HUES64 (cell line): ENCODE data around the gene AFTPH.

Source experiments
- H3K27ac ChIP-seq: 2 replicates; pipeline ENCODE4 v1.7.0; 2013; ENCODE audit warnings: low read depth, low read length, inconsistent platforms
- H3K27me3 ChIP-seq: 2 replicates; pipeline ENCODE4 v1.6.1; 2013; ENCODE audit warnings: mild to moderate bottlenecking, low read length; ENCODE audit not compliant: insufficient read depth
- H3K36me3 ChIP-seq: 2 replicates; pipeline ENCODE4 v1.6.1; 2013; ENCODE audit warnings: mild to moderate bottlenecking, low read length; ENCODE audit not compliant: insufficient read depth
- H3K4me1 ChIP-seq: 2 replicates; pipeline ENCODE4 v1.6.1; 2013; ENCODE audit warnings: mild to moderate bottlenecking, low read length, moderate library complexity; ENCODE audit not compliant: insufficient read depth
- H3K4me3 ChIP-seq: 2 replicates; pipeline ENCODE4 v1.5.1; 2013; ENCODE audit warnings: mild to moderate bottlenecking, low read length, moderate library complexity
- H3K9ac ChIP-seq: 2 replicates; pipeline ENCODE4 v1.6.1; 2013; ENCODE audit warnings: mild to moderate bottlenecking, low read depth, low read length
- H3K9me3 ChIP-seq: 2 replicates; pipeline ENCODE4 v1.6.1; 2013; ENCODE audit warnings: low read depth, low read length; ENCODE audit not compliant: insufficient read depth
- WGBS: fragments of 150-250, 120-280 bp; methylation state at CpG from one replicate; pipeline ENCODE4 v1.1.7; 2013; ENCODE audit warnings: missing lambda C conversion rate; 5-methylcytosine and 5-hydroxymethylcytosine counted together

AFTPH gene

GRCh38 chr2:64606479-64607363, 82.6 kb downstream of the AFTPH start:
- H3K4me1 ChIP-seq: no peaks in the 10 kb centered on the region; the same call in 1 of the 2 replicates
- H3K9me3 ChIP-seq: 0 out of 2 replicates have a peak, but pooled peaks cover 4% of the 10 kb centered on the region
- WGBS: 56% methylated on average over 20 of the region's 21 CpGs
- no peaks in the 10 kb centered on the region for H3K36me3 ChIP-seq
- peaks cover 20% of the 10 kb centered on the region for H3K27me3 ChIP-seq
- H3K27ac ChIP-seq: no peak overlapping the region
- H3K9ac ChIP-seq: no peak overlapping the region
- peak overlapping the region; percentile 25; the same call in 1 of the 2 replicates for H3K4me3 ChIP-seq

GRCh38 chr2:64607381-64608304, 83.5 kb downstream of the AFTPH start:
- Histone ChIP-seq H3K9me3 (0 out of 2 replicates have a peak, but pooled peaks cover 4% of the 10 kb centered on the region), H3K4me3 (no peak overlapping the region), H3K4me1 (no peaks in the 10 kb centered on the region; the same call in 1 of the 2 replicates), H3K9ac (no peak overlapping the region), H3K27me3 (peaks cover 24% of the 10 kb centered on the region), H3K27ac (no peak overlapping the region), H3K36me3 (no peaks in the 10 kb centered on the region)
- WGBS: 90% methylated on average over 18 of the region's 18 CpGs

DNA sequence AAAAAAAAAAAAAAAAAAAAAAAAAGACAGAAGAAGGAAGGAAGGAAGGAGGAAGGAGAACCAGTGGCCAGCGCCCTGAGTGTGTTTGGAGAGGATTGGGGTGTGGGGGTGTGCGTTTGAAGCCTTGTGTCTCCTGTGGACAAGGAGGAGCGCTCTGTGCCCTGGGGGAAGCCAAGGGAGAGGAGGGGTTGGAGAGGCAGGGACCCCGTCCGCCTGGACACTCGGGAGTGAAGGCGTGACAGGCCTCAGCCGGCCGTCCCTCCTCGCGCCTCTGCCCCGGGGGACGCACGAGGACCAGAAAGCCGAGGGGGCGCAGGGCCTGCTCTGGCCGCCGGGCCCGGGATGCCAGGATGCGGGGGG, 84.7 kb downstream of the AFTPH start:
- Histone ChIP-seq H3K27ac (no peak overlapping the region), H3K4me3 (peak overlapping the region; percentile 65), H3K9ac (peak overlapping the region; percentile 40; the same call in 1 of the 2 replicates), H3K27me3 (peaks cover 24% of the 10 kb centered on the region), H3K36me3 (no peaks in the 10 kb centered on the region), H3K9me3 (0 out of 2 replicates have a peak, but pooled peaks cover 4% of the 10 kb centered on the region), H3K4me1 (no peaks in the 10 kb centered on the region; the same call in 1 of the 2 replicates)
- WGBS: 60% methylated on average over 20 of the region's 20 CpGs

- Histone ChIP-seq H3K9ac (peak overlapping the region; percentile 72), H3K4me1 (no peaks in the 10 kb centered on the region; the same call in 1 of the 2 replicates), H3K9me3 (0 out of 2 replicates have a peak, but pooled peaks cover under 1% of the 10 kb centered on the region), H3K4me3 (peak overlapping the region; percentile 65), H3K36me3 (no peaks in the 10 kb centered on the region), H3K27ac (no peak overlapping the region), H3K27me3 (peaks cover 24% of the 10 kb centered on the region)
- 48% methylated on average over 74 of the region's 74 CpGs for WGBS
Observed at GRCh38 chr2:64609227-64609941, 85.3 kb downstream of the AFTPH start.

- Histone ChIP-seq H3K4me1 (no peaks in the 10 kb centered on the region; the same call in 1 of the 2 replicates), H3K27ac (no peak overlapping the region), H3K9me3 (no peaks in the 10 kb centered on the region), H3K4me3 (peak overlapping the region; percentile 65), H3K9ac (peak overlapping the region; percentile 72), H3K27me3 (peaks cover 24% of the 10 kb centered on the region), H3K36me3 (no peaks in the 10 kb centered on the region)
- WGBS: 88% methylated on average over 3 of the region's 3 CpGs
Observed at GRCh38 chr2:64609942-64610281, 85.8 kb downstream of the AFTPH start.

DNA sequence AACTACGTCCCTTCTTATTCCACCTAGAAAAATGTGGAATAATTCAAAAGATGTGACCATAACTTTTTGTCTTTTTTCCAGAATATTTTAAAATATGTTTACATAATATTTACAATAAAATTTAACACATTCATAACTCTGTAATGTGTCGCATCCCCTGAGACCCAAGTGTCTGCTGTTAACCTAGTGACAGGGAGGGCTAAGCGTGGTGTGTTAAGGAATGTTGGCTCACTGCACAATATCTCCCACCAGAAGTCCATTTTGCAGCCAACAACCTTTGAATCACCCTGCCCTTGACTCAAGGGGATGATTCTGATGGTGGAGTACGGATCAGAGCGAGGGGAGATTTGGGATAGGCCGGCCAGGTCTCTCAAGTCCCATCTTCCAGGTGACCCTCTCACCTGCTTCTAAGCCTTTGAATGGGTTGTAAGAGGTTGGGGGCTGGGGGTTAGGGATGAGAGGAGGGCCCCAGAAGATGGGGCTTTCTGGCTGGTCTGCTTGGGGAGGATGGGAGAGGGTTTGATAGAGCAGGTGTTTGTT, 86.3 kb downstream of the AFTPH start:
- Histone ChIP-seq H3K4me1 (no peaks in the 10 kb centered on the region; the same call in 1 of the 2 replicates), H3K27me3 (peaks cover 24% of the 10 kb centered on the region), H3K9me3 (no peaks in the 10 kb centered on the region), H3K36me3 (no peaks in the 10 kb centered on the region), H3K9ac (no peak overlapping the region), H3K4me3 (no peak overlapping the region), H3K27ac (no peak overlapping the region)
- 91% methylated on average over 5 of the region's 6 CpGs for WGBS

- no peak overlapping the region for H3K27ac ChIP-seq
- H3K4me1 ChIP-seq: peaks cover 8% of the 10 kb centered on the region
- no peaks in the 10 kb centered on the region for H3K9me3 ChIP-seq
- peaks cover 24% of the 10 kb centered on the region for H3K27me3 ChIP-seq
- WGBS: 85% methylated on average over 5 of the region's 5 CpGs
- H3K4me3 ChIP-seq: no peak overlapping the region
- H3K9ac ChIP-seq: no peak overlapping the region
- H3K36me3 ChIP-seq: no peaks in the 10 kb centered on the region
Observed at GRCh38 chr2:64612575-64613195, 88.6 kb downstream of the AFTPH start.

GRCh38 chr2:64613276-64613675, 89.1 kb downstream of the AFTPH start:
- Histone ChIP-seq H3K4me1 (peaks cover 11% of the 10 kb centered on the region), H3K27me3 (peaks cover 20% of the 10 kb centered on the region), H3K9ac (no peak overlapping the region), H3K36me3 (no peaks in the 10 kb centered on the region), H3K4me3 (no peak overlapping the region), H3K27ac (no peak overlapping the region), H3K9me3 (no peaks in the 10 kb centered on the region)
- 93% methylated on average over 6 of the region's 7 CpGs for WGBS

GRCh38 chr2:64615192-64615763, 91.2 kb downstream of the AFTPH start:
- H3K4me3 ChIP-seq: no peak overlapping the region
- no peaks in the 10 kb centered on the region for H3K36me3 ChIP-seq
- peaks cover 20% of the 10 kb centered on the region for H3K4me1 ChIP-seq
- no peak overlapping the region for H3K9ac ChIP-seq
- no peaks in the 10 kb centered on the region for H3K9me3 ChIP-seq
- 93% methylated on average over 6 of the region's 6 CpGs for WGBS
- no peak overlapping the region for H3K27ac ChIP-seq
- H3K27me3 ChIP-seq: peaks cover 5% of the 10 kb centered on the region; the same call in 1 of the 2 replicates
